Ramos (cell line): ENCODE data around the gene HLCS.

ENCODE experiments used
- in situ Hi-C: fragments of 300-500 bp; cut with MboI; formaldehyde crosslinking; loops from one replicate; pipeline ENCODE4 v1.14.3; 2022; ENCODE audit warnings: low sequenced_read_pairs; ENCODE audit not compliant: unreplicated experiment

HLCS gene

DNA sequence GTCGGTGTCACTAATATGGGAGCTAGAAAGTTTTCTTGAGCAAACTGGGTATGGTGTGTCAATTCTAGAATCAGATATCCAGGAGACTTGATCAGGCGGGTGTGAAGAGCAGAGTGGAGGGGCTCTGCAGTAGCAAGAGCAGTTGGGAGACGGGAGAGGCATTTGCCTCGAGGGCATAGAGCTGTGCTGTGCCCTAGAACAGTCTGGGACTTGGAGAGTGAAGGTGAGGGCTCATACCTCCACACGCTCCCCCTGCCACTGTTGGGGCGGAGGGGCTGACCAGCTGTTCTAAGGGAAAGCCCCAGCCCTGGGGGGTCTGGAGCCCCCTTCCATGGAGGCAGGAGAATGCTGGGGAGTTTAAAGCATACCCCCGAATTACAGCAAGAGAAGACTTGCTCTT lies 233.7 kb downstream of the HLCS start:
- in situ Hi-C loops = no loop called here

DNA sequence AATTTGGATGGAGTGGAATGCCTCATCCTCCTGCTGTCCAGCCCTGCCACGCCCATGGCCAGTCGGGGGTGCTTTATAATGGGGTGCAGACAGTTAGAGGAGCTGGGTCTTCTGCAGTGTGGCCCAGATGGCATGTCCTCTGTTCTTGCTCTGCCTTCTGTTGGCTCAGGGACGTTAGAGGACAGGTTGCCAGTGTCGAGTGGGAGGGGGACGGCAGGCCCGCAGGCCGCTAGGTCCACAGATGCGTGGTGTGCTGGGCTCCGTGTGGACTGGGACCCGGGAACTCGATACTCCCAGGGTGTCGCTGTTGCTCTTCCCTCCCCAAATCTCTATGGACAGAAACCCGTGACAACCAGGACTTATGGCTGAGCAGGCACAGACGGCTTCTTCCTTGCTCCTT lies 234.3 kb downstream of the HLCS start:
- in situ Hi-C loops = no loop called here

DNA sequence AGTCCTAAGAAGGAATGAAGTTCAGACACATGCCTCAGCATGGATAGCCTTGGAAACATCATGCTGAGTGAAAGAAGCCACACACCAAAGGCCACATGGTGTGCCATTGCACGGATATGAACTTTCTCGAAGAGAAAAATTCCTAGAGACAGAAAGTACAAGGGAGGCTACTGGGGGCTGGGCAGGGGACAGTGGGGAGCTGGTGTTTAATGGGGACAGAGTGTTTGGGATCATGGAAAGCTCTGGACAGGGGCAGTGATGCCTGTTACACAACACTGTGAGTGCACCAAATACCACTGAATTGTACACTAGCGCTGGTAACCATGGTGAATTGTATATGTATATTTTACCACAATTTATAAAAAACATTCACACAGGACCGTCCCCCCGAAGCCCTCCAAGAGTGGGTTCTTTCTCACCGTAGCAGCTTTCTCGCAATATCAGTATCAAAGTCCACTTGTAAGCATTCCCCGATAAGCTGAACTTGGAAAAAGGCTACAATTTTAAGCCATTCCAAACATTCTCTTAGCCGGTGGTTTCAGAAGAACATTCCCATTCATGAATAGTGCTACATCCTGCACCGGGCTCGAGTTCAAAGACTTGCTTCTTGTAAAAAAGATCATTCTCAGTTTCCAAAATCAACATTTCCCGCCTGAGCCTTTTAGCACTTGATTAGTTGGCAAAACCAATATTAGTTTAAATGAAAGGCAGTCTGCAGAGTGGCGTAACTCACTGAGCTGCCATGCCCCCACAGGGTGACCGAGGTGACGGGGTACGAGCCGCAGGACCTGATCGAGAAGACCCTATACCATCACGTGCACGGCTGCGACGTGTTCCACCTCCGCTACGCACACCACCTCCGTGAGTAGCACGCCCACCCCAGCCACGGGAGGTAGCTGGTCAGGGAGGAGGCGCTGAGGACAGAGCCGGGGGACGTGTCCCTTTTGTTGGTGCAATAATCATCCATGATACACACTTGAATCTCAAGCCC lies 235.9 kb downstream of the HLCS start:
- in situ Hi-C loops = no loop called here

DNA sequence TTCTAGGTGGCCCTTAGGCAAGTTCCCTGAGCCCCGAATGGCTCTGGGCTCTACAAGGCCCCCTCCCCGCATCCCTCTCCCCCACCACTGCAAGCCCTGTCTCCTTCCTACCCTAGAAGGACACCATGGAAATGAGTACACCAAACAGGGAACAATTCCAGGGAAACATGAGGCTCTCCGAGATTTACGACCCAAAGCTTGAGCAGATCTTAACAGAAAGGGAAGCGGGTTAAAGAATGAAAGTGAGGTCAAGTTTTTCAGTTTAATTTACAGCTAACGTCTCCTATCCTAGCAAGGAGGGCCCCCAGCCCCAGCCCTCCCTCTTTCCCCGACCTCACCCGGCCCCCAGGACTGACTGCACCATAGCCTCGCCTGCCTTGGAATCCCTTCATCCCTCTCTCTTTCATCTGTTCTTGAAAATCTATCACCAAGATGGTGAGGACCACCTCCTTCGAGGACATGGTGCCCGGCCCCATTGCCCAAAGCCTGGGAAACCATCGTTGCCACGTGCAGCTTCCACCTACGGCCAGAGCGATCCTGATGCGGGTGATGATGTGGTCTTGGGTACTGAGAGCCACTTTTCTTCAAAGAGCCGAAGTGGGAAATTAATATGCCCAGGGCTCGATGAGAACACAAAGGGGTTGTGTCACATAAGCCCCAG lies 237.0 kb downstream of the HLCS start:
- in situ Hi-C loops = no loop called here

DNA sequence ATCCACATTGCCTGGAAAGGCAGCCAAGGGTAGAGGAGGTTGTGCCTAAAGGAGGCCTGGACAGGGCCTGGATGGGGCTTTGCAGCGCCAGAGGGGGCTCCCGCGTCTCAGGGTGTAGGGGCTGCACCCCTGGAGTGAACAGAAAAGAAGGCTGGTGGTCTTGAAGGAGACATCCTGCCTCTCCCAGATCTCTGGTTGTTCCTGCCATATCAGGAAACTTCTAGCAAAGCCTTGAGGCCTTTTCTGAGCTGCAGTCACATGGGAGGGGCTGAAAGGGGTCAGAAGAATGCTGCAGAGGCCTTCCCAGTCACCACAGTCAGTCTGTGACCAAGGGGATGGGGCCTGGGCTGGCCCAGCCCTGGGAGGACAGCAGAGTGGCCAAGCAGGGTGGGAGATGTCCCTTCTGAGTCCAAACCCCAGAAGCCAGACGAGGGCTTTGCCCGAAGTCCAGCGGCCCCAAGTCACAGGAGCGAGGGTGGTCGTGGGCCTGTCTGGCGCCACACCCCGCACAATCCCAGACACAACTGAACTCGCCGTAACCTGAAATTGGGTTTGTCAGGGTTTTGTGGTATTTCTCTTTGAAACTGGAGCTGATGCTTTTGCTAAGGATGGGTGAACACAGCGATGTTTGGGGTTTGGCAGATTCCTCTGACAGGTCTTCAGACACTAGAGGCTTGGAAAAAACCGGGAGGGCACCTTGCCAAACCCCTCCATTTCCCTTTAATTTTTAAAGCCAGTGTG lies 237.9 kb downstream of the HLCS start:
- in situ Hi-C loops = no loop called here

GRCh38 chr21:36727866-36728265 lies 238.6 kb downstream of the HLCS start:
- in situ Hi-C loops = no loop called here

DNA sequence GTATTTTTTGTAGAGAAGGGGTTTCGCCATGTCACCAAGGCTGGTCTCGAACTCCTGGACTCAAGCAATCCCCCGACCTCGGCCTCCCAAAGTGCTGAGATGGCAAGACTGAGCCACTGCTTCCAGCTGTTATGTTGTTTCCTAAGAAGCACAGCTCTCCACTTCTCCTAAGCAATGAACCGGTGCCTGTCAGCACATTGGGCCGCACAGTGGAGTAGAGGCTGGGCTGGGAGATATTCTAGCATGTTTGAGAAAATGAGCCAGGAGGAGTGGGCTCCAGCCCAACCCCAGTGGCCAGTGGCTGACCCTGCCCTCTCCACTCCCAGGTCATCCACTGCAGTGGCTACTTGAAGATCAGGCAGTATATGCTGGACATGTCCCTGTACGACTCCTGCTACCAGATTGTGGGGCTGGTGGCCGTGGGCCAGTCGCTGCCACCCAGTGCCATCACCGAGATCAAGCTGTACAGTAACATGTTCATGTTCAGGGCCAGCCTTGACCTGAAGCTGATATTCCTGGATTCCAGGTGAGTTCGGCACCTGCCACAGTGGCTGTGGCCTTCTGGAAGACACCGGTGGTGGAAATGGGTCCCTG lies 240.6 kb downstream of the HLCS start:
- in situ Hi-C loops = no loop called here

- in situ Hi-C loops = no loop called here
These were observed 241.8 kb downstream of the HLCS start for GRCh38 chr21:36724660-36725059.

DNA sequence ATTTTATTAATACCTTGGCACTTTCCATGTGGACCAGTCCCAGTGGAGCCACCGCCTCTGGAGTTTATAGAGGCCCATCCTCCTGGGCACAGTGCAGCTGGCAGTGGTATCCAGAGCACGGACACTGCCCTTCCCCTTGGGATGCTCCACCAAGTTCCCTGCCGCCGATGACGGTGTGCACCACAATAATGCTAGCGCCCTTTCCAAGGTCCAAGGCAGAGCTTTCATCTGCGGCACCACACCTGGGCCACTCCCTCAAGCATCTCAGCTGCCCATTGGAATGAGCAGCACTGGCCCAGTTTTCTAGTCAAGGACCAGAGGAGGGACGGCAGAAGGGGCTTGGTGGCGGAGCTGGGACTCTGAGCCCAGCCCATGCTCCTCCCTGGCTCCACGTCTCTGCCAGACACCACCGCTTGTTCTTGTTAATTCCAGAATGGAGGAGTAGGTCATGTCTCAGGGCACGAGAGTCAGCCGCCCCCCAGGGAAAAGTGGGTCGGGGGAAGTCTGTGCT lies 243.0 kb downstream of the HLCS start:
- in situ Hi-C loops = no loop called here

- in situ Hi-C loops = no loop called here
These were observed 243.8 kb downstream of the HLCS start for GRCh38 chr21:36722370-36723368.

DNA sequence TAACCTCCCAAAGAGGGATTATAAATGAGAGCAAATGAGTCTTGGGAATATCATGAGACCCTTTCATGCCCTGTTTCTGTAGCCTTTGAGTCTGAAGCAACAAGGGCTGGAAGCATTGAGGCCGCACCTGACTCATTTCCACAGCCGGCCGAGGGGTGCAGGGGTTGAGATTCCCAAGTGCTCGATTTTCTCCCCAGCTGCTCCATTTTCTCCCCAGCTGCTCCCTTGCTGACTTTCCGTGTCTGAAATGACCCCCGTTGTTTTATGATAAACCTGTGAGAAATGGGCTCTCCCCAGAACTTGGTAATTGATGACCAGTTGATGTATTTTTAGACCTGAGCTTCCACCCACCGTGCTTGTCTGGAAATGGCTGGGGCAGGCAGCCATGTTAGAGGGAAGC lies 244.7 kb downstream of the HLCS start:
- in situ Hi-C loops = no loop called here

DNA sequence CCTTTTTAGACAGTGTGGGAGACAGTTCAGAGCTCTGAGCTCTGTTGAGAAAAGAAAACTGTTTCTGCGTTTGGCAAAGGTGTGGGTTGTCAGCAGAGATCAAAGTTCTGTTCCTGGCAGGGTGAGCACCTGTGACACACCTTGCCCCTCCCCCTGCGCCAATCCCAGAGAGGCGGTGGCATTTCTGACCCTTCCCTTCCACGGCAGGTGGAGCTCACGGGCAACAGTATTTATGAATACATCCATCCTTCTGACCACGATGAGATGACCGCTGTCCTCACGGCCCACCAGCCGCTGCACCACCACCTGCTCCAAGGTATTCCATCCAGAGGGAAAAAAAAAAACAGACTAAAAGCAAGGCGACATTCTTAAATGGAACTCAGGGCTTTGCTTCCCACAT lies 246.9 kb downstream of the HLCS start:
- in situ Hi-C loops = no loop called here

- in situ Hi-C loops = no loop called here
These were observed 247.4 kb downstream of the HLCS start for GRCh38 chr21:36718951-36719501.

DNA sequence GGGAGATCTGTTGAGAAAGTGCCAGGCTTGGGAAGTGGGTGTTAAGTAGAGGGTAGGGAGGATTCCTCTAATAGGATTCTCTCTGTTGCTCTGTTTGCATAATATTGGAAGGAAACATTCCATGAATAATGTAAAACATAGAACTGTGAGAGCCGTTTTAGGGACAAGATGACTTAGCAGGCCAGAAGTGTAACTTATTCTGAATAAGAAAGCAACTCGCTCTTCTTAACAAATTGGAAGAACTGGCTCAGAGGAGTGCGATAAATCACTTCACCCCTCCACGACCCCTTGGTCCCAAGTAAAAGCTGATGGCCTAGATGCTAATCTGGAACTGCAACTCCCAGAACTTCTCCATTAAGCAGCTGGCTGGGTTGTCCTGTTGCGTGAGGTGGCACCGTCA lies 248.5 kb downstream of the HLCS start:
- in situ Hi-C loops = no loop called here

DNA sequence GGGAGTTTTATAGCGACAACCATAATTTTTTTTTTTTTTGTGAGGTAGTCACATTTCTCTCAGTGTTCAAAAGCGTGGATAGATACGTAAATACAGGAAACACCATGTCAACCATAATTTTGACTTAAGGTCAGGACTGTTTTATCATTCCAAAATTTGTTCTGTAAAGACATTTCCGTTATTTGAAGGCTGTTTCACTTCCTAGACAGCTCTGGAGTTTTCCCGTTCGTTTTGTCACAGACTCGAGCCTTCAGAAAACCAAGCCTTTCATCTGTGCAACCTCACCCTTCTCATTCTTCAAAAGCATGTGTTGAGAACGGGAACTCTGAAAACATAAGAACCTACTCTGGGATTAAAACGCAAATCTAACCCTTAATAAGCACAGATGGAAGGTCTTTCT lies 249.6 kb downstream of the HLCS start:
- in situ Hi-C loops = no loop called here

DNA sequence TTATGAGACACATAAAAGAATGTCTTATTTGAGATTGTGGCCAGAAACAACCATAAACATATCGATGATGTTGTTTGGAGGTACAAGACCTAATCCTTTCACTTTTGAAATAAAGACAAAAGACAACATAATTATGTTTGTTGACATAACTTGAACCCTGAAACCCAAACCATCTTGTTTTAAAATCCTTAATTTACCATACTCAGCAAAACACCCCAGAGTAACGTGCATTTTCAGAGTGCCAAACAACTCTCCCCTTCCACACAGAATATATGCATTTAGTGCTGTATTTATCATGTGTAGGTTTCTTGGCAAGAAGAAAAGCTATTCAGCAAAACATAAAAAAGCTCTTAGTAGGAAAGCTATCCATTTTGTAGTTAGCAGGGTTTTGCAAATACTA lies 250.1 kb downstream of the HLCS start:
- in situ Hi-C loops = no loop called here

DNA sequence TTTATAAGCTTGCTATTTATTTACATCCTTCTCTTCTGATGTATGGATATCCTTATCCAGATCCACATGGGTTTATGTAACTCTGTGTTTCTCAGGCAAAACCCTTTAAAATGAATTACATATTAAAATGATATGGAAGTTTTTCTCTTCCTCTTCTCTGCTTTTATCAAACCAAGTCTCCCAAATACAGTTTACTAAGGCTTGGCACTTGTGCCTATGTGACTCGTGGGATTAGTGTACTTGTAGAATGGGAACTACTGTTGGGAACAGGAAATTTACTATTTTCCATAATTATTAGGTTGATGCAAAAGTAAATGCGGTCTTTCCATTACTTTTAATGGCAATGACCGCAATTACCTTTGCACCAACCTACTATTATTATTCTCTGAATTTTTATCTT lies 252.7 kb downstream of the HLCS start:
- in situ Hi-C loops = no loop called here

DNA sequence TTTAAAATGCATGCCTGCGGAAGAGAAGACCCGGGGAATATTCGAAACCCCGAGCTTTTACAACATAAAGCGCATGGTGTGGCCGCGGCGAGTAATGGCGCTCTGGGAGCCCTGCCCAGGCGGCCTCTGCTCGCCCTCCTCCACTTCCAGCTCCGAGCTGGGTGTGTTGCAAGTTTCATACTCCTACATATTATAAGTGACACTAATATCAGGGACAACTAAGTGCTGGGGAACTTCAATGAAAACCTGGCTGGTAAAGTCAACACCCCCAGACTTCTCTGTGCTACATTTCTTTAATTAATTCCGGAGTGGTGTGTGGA lies 255.8 kb downstream of the HLCS start:
- in situ Hi-C loops = no loop called here
